ENCODE results near the gene GPR153.

GRCh38 chr1:6292102-6292501 lies 31.2 kb upstream of the GPR153 start:
- TF ChIP-seq CTCF (IDR thresholded peaks at IDR 0.05) (no peak), POLR2A (IDR thresholded peaks at IDR 0.05) (no peak)

All from lower leg skin (tissue), 3 donors.